Measurements from ENCODE around the gene KCND3.

KCND3 gene

DNA sequence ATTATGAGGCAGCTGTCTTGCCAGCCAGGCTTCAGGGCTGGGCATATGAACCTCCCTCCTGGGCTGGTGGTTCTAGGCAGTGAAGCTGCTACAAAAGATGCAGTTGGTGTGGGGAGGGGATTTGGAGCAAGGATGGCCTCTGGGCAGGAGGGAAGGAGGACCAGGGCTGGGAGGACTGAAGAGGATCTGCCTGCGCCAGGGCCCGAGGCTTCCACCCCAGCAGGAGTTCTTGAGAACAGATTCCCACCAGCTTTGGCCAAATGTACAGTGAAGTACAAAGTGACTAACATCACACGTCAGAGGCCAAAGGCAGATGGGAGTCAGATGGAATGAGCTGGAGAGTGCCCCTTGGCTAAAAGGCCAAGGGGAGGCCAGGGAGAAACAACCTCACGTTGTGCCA lies 171.4 kb downstream of the KCND3 start:
- H3K9me3 ChIP-seq = no peaks in the 10 kb centered on the region
- H3K27me3 ChIP-seq = no peaks in the 10 kb centered on the region
- no peak overlapping the region for H3K4me3 ChIP-seq (ENCODE audit: low read depth in 1 of 2, low read length in 1 of 2)
- H3K36me3 ChIP-seq = no peaks in the 10 kb centered on the region
- TF ChIP-seq, protein P1, sequence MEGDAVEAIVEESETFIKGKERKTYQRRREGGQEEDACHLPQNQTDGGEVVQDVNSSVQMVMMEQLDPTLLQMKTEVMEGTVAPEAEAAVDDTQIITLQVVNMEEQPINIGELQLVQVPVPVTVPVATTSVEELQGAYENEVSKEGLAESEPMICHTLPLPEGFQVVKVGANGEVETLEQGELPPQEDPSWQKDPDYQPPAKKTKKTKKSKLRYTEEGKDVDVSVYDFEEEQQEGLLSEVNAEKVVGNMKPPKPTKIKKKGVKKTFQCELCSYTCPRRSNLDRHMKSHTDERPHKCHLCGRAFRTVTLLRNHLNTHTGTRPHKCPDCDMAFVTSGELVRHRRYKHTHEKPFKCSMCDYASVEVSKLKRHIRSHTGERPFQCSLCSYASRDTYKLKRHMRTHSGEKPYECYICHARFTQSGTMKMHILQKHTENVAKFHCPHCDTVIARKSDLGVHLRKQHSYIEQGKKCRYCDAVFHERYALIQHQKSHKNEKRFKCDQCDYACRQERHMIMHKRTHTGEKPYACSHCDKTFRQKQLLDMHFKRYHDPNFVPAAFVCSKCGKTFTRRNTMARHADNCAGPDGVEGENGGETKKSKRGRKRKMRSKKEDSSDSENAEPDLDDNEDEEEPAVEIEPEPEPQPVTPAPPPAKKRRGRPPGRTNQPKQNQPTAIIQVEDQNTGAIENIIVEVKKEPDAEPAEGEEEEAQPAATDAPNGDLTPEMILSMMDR (IDR thresholded peaks at IDR 0.05) = no peak
- no peak overlapping the region for H3K27ac ChIP-seq
- no peaks in the 10 kb centered on the region for H3K4me1 ChIP-seq (ENCODE audit: control insufficient read depth in 1 of 2, insufficient read depth in 1 of 2, low read depth in 1 of 2, low read length in 1 of 2)

DNA sequence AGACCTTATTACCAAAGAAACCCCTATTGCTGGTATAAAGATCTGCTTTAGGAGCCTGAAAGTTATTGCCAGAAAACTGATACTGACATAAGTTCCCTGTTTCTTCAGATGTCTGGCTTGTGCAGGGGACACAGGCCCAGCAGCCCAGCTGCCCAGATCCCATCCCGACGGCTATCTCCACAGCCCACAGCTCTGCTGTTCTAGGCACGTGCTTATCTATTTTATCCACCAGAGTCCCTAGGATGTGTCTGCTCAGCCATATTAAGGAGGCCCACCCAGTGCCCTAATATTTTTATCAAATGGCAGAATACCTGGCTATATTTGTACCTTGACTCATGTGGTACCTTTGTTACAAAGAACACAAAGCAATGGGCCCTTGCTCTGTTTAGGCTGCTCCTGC lies 174.8 kb downstream of the KCND3 start:
- H3K36me3 ChIP-seq = no peaks in the 10 kb centered on the region
- TF ChIP-seq, protein P1 (IDR thresholded peaks at IDR 0.05) = no peak
- H3K27ac ChIP-seq = no peak overlapping the region
- no peaks in the 10 kb centered on the region for H3K4me1 ChIP-seq (ENCODE audit: control insufficient read depth in 1 of 2, insufficient read depth in 1 of 2, low read depth in 1 of 2, low read length in 1 of 2)
- no peak overlapping the region for H3K4me3 ChIP-seq (ENCODE audit: low read depth in 1 of 2, low read length in 1 of 2)
- peaks cover 4% of the 10 kb centered on the region for H3K27me3 ChIP-seq
- no peaks in the 10 kb centered on the region for H3K9me3 ChIP-seq

DNA sequence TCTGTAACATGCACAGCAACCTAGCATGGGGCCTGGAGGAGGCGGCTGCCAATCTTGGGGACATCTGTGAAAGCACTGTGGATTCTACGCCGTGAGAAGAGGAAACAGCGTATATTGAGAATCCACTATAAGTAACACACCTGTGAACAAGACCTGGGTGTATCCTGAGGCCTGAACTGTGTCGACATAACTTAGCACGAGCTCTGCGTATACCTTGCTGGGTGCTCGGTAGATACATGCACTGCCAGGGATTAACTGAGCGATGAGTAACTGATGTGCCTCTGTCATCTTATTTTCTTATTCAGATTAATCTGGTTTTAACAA lies 175.2 kb downstream of the KCND3 start:
- no peak overlapping the region for H3K4me3 ChIP-seq (ENCODE audit: low read depth in 1 of 2, low read length in 1 of 2)
- H3K27me3 ChIP-seq = peaks cover 4% of the 10 kb centered on the region
- TF ChIP-seq, protein P1 (IDR thresholded peaks at IDR 0.05) = no peak
- no peaks in the 10 kb centered on the region for H3K4me1 ChIP-seq (ENCODE audit: control insufficient read depth in 1 of 2, insufficient read depth in 1 of 2, low read depth in 1 of 2, low read length in 1 of 2)
- no peaks in the 10 kb centered on the region for H3K9me3 ChIP-seq
- no peak overlapping the region for H3K27ac ChIP-seq
- H3K36me3 ChIP-seq = no peaks in the 10 kb centered on the region

DNA sequence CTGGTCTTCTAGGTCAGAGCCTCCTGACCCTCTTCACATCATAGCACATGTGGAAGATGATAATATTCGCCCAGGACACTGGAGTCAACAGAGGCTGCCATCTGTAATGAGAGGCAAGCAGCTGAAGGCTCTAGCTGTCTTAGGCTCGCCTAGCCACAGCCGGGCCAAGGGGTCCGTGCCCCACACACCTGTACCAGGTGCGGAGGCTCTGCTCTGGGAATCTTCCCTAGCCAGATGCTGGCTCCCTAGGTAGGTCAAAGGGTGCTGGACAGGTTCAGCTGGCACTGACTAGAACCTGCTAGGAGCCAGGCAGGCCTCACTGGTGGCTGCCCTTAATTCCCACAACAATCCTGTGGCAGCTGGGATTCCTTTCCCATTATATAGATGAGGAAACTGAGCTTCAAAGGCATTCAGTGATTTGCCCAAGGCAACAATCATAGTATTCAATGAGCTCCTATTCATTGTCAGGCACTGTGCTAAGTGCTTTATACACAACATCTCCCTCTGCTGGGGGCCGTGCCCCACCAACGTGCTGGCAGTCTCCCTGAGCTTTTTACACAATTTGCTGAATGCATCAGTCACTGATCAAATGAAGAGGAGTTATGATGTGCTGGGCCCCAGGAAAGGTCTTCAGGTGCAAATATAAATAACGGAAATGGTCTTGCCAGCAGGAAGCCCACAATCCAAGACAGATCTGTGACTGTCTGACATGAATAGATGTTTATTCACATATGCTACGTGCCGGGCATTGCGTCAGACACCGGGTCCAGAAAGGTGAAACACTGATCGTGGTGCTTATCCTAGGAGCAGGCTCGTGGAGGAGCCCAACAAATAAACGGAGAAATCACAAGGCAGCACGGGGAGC lies 175.8 kb downstream of the KCND3 start:
- H3K36me3 ChIP-seq = no peaks in the 10 kb centered on the region
- no peak overlapping the region for H3K4me3 ChIP-seq (ENCODE audit: low read depth in 1 of 2, low read length in 1 of 2)
- H3K4me1 ChIP-seq (ENCODE audit: control insufficient read depth in 1 of 2, insufficient read depth in 1 of 2, low read depth in 1 of 2, low read length in 1 of 2) = no peaks in the 10 kb centered on the region
- H3K27ac ChIP-seq = no peak overlapping the region
- TF ChIP-seq, protein P1 (IDR thresholded peaks at IDR 0.05) = no peak
- peaks cover 4% of the 10 kb centered on the region for H3K27me3 ChIP-seq
- no peaks in the 10 kb centered on the region for H3K9me3 ChIP-seq

DNA sequence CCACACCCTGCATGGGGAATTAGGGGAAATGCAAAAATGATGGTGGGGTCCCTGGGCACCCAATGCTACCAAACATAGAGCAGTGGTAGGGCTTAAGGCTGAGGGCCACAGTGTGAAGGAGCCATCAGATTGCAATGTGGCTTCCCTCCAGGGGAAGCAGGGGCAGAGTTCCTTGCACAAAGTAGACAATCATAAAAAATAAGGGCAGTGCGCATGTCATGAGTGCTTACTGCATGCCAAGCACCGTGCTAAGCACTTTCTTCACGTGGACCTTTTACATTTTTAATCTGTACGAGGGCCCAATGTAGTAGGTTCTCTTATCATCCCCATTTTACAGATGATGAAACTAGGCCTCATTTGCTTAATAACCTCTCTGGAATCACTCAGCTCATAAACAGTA lies 177.2 kb downstream of the KCND3 start:
- no peak overlapping the region for H3K27ac ChIP-seq
- TF ChIP-seq, protein P1 (IDR thresholded peaks at IDR 0.05) = no peak
- H3K4me3 ChIP-seq (ENCODE audit: low read depth in 1 of 2, low read length in 1 of 2) = no peak overlapping the region
- H3K36me3 ChIP-seq = no peaks in the 10 kb centered on the region
- no peaks in the 10 kb centered on the region for H3K9me3 ChIP-seq
- peaks cover 4% of the 10 kb centered on the region for H3K27me3 ChIP-seq
- H3K4me1 ChIP-seq (ENCODE audit: control insufficient read depth in 1 of 2, insufficient read depth in 1 of 2, low read depth in 1 of 2, low read length in 1 of 2) = no peaks in the 10 kb centered on the region

All from neutrophil (primary cell).